Astrocyte (in vitro differentiated cells and primary cell): Measurements from ENCODE around the gene ABCC2. TPM values are rescaled to one million over a fixed set of nuclear protein-coding genes. Genes with fewer than 3 reads are reported as not detected.

ENCODE experiments used
- DNase-seq: peaks from one replicate; pipeline ENCODE4 v3.0.0-alpha.2; 2010; ENCODE audit warnings: low read depth
- FAIRE-seq: peaks from 2 replicates; lab custom pipeline; 2011; peaks lifted over from hg19 to GRCh38; lab: Jason Lieb, UNC
- H2AFZ ChIP-seq: 2 replicates; pipeline ENCODE4 v1.6.0; 2012; ENCODE audit warnings: low read depth, low read length, inconsistent platforms
- H3K27ac ChIP-seq: 2 replicates; pipeline ENCODE4 v1.5.1; 2011; ENCODE audit warnings: low read depth, low read length, inconsistent platforms
- H3K27me3 ChIP-seq: 2 replicates; pipeline ENCODE4 v1.6.0; 2011; ENCODE audit warnings: low read length, inconsistent platforms; ENCODE audit not compliant: insufficient read depth
- H3K36me3 ChIP-seq: 2 replicates; pipeline ENCODE4 v1.5.1; 2011; ENCODE audit warnings: low read length, inconsistent platforms; ENCODE audit not compliant: insufficient read depth
- H3K4me1 ChIP-seq: 2 replicates; pipeline ENCODE4 v1.5.1; 2011; ENCODE audit warnings: low read length, inconsistent platforms; ENCODE audit not compliant: insufficient read depth
- H3K4me2 ChIP-seq: 2 replicates; pipeline ENCODE4 v1.6.0; 2012; ENCODE audit warnings: low read length, inconsistent platforms
- H3K4me3 ChIP-seq: 2 replicates; pipeline ENCODE4 v1.5.1; 2011; ENCODE audit warnings: low read depth, mild to moderate bottlenecking, low read length, inconsistent platforms; ENCODE audit not compliant: insufficient read depth
- H3K79me2 ChIP-seq: 2 replicates; pipeline ENCODE4 v1.6.0; 2012; ENCODE audit warnings: mild to moderate bottlenecking, low read length, inconsistent platforms; ENCODE audit not compliant: insufficient read depth
- H3K9ac ChIP-seq: 2 replicates; pipeline ENCODE4 v1.6.0; 2012; ENCODE audit warnings: mild to moderate bottlenecking, low read length, inconsistent platforms
- H3K9me3 ChIP-seq: 2 replicates; pipeline ENCODE4 v1.5.1; 2012; ENCODE audit warnings: low read depth, mild to moderate bottlenecking, low read length, inconsistent platforms; ENCODE audit not compliant: insufficient read depth
- H4K20me1 ChIP-seq: 2 replicates; pipeline ENCODE4 v1.6.0; 2012; ENCODE audit warnings: low read length, inconsistent platforms; ENCODE audit not compliant: insufficient read depth
- H3K27ac Mint-ChIP-seq: one replicate; pipeline ENCODE4 v1.8.0; 2021; ENCODE audit warnings: mild to moderate bottlenecking, mixed read lengths; ENCODE audit not compliant: unreplicated experiment
- H3K27me3 Mint-ChIP-seq: one replicate; pipeline ENCODE4 v1.8.0; 2021; ENCODE audit warnings: low read depth, mixed read lengths; ENCODE audit not compliant: unreplicated experiment
- H3K36me3 Mint-ChIP-seq: one replicate; pipeline ENCODE4 v1.8.0; 2021; ENCODE audit warnings: low read depth, mixed read lengths; ENCODE audit not compliant: unreplicated experiment
- H3K4me1 Mint-ChIP-seq: one replicate; pipeline ENCODE4 v1.8.0; 2021; ENCODE audit warnings: low read depth, mixed read lengths; ENCODE audit not compliant: unreplicated experiment
- H3K4me3 Mint-ChIP-seq: one replicate; pipeline ENCODE4 v1.8.0; 2021; ENCODE audit warnings: mild to moderate bottlenecking, moderate library complexity, mixed read lengths; ENCODE audit not compliant: unreplicated experiment
- H3K9me3 Mint-ChIP-seq: one replicate; pipeline ENCODE4 v1.8.0; 2021; ENCODE audit warnings: mild to moderate bottlenecking, mixed read lengths; ENCODE audit not compliant: unreplicated experiment
- CTCF ChIP-seq: IDR thresholded peaks from 2 replicates; pipeline ENCODE4 v1.5.1; 2011; ENCODE audit warnings: low read depth, mild to moderate bottlenecking, inconsistent platforms, low read length, moderate library complexity; ENCODE audit not compliant: insufficient read depth
- EZH2 ChIP-seq: IDR thresholded peaks from 2 replicates; pipeline ENCODE4 v1.6.1; 2012; ENCODE audit warnings: mild to moderate bottlenecking, low read length, inconsistent platforms; ENCODE audit not compliant: insufficient read depth
- total RNA-seq: library from RNA; stranded (reverse); gene quantifications from 2 replicates; pipeline ENCODE4 v1.2.1, GENCODE V29; 2021

Gene ABCC2
- total RNA-seq, 1 donor from 2014 or later: 0.59 TPM

- Mint-ChIP-seq H3K9me3 (peaks cover 4% of the 10 kb centered on the region), H3K36me3 (peaks cover 20% of the 10 kb centered on the region), H3K27me3 (no peaks in the 10 kb centered on the region), H3K4me3 (no peak overlapping the region), H3K4me1 (peaks cover 7% of the 10 kb centered on the region), H3K27ac (no peak overlapping the region)
- Histone ChIP-seq H3K79me2 (no peaks in the 10 kb centered on the region), H3K36me3 (peaks cover 29% of the 10 kb centered on the region), H2AFZ (no peak overlapping the region), H4K20me1 (peaks cover 6% of the 10 kb centered on the region), H3K4me3 (no peak overlapping the region), H3K27me3 (no peaks in the 10 kb centered on the region), H3K4me2 (no peak overlapping the region), H3K27ac (no peak overlapping the region), H3K9me3 (no peaks in the 10 kb centered on the region), H3K9ac (no peak overlapping the region), H3K4me1 (no peaks in the 10 kb centered on the region)
- no peak for FAIRE-seq
- peak; percentile 35 for DNase-seq
- no peak for TF ChIP-seq EZH2
These were observed 90.1 kb downstream of the ABCC2 start for GRCh38 chr10:99872367-99873162.

GRCh38 chr10:99873846-99874245, 91.4 kb downstream of the ABCC2 start:
- peaks cover 41% of the 10 kb centered on the region for H3K36me3 ChIP-seq
- Mint-ChIP-seq H3K36me3 (peaks cover 27% of the 10 kb centered on the region), H3K9me3 (peaks cover 3% of the 10 kb centered on the region), H3K4me1 (peaks cover 7% of the 10 kb centered on the region), H3K4me3 (no peak overlapping the region), H3K27ac (no peak overlapping the region), H3K27me3 (no peaks in the 10 kb centered on the region)
- H3K27ac ChIP-seq: no peak overlapping the region
- no peak for FAIRE-seq
- H3K4me2 ChIP-seq: no peak overlapping the region
- TF ChIP-seq EZH2: no peak
- no peak for TF ChIP-seq CTCF
- no peaks in the 10 kb centered on the region for H3K27me3 ChIP-seq
- no peak overlapping the region for H3K4me3 ChIP-seq
- H4K20me1 ChIP-seq: peaks cover 16% of the 10 kb centered on the region
- no peak overlapping the region for H2AFZ ChIP-seq
- H3K79me2 ChIP-seq: no peaks in the 10 kb centered on the region
- no peaks in the 10 kb centered on the region for H3K4me1 ChIP-seq
- no peaks in the 10 kb centered on the region for H3K9me3 ChIP-seq
- H3K9ac ChIP-seq: no peak overlapping the region
- DNase-seq: no peak

- Mint-ChIP-seq H3K4me3 (no peak overlapping the region), H3K27me3 (no peaks in the 10 kb centered on the region), H3K4me1 (peaks cover 7% of the 10 kb centered on the region), H3K27ac (no peak overlapping the region), H3K9me3 (peaks cover 2% of the 10 kb centered on the region), H3K36me3 (peaks cover 30% of the 10 kb centered on the region)
- FAIRE-seq (no peak), DNase-seq (no peak)
- Histone ChIP-seq H2AFZ (no peak overlapping the region), H3K79me2 (no peaks in the 10 kb centered on the region), H3K9ac (no peak overlapping the region), H3K9me3 (no peaks in the 10 kb centered on the region), H3K36me3 (peaks cover 46% of the 10 kb centered on the region), H3K4me2 (no peak overlapping the region), H4K20me1 (peaks cover 16% of the 10 kb centered on the region), H3K4me1 (no peaks in the 10 kb centered on the region), H3K4me3 (no peak overlapping the region), H3K27ac (no peak overlapping the region), H3K27me3 (no peaks in the 10 kb centered on the region)
- TF ChIP-seq CTCF: no peak
- TF ChIP-seq EZH2: no peak
These were observed 92.1 kb downstream of the ABCC2 start for GRCh38 chr10:99874341-99875085.
